HCT116 (cell line): Measurements from ENCODE around the gene ZDHHC23. TPM values are rescaled to one million over a fixed set of nuclear protein-coding genes. Genes with fewer than 3 reads are reported as not detected.

Experiments used
- ATAC-seq: fragments of 200-7000 bp; cut with Tn5 transposase; 2 replicates; pipeline ENCODE4 v1.9.1; 2020; ENCODE audit warnings: mild to moderate bottlenecking, moderate library complexity
- BruUV-seq: library from RNA; stranded (reverse); fragments of 400-500 nt; replicated peaks from 2 replicates; lab custom pipeline; 2021; lab: Mats Ljungman, UMichigan
- CTCF ChIA-PET: fragments of 300-600 bp; sonication (Branson Sonifier 250); formaldehyde crosslinking; loops from one replicate; lab custom pipeline; 2021; ENCODE audit warnings: antibody characterized with exemption; lab: Charles Lee
- POLR2A ChIA-PET: fragments of 300-600, 350-600 bp; sonication (Branson Sonifier 250); formaldehyde crosslinking; loops from one replicate; lab custom pipeline; 2021; ENCODE audit warnings: antibody characterized with exemption; lab: Charles Lee
- RAD21 ChIA-PET, 2 experiments: fragments of 300-600 bp; sonication (Branson Sonifier 250); formaldehyde crosslinking; loops; one replicate each; lab custom pipeline; 2023; ENCODE audit warnings: low total read pairs in 2 of 2; ENCODE audit not compliant: uncharacterized antibody in 2 of 2, unreplicated experiment in 2 of 2, low non-redundant PET in 1 of 2; lab: Charles Lee
- DNase-seq: peaks from one replicate; pipeline ENCODE4 v3.0.0-alpha.2; 2010; ENCODE audit warnings: low read depth, low spot score
- H2AFZ ChIP-seq: fragments of 200-600 bp; shearing (Covaris generic), sonication (generic); 2 replicates; pipeline ENCODE4 v1.6.1; 2017; ENCODE audit warnings: low read depth, mixed run types, mixed read lengths, antibody characterized with exemption, low read length; ENCODE audit not compliant: poor library complexity, severe bottlenecking
- H3K27ac ChIP-seq: 2 replicates; pipeline ENCODE4 v1.5.1; 2012; ENCODE audit warnings: low read depth, low read length
- H3K27me3 ChIP-seq: fragments of 200-600 bp; sonication (generic); 2 replicates; pipeline ENCODE4 v1.6.1; 2016; ENCODE audit warnings: mixed run types, low read length, mixed read lengths; ENCODE audit not compliant: insufficient read depth
- H3K36me3 ChIP-seq, 2 experiments: fragments of 200-500 bp in 1 of 2; fragments of 200-600 bp in 1 of 2; sonication (Bioruptor generic) in 1 of 2; sonication (generic) in 1 of 2; 2 replicates each; pipeline versions ENCODE4 v1.5.1 to v1.6.1; 2014 to 2016; ENCODE audit warnings: low read length in 2 of 2, inconsistent platforms in 1 of 2, mixed read lengths in 1 of 2, mixed run types in 1 of 2; ENCODE audit not compliant: insufficient read depth in 2 of 2, control insufficient read depth in 1 of 2
- H3K4me1 ChIP-seq, 2 experiments: fragments of 200-600 bp in 1 of 2; sonication (generic) in 1 of 2; 2 replicates each; pipeline versions ENCODE4 v1.5.1 to v1.6.1; 2012 to 2017; ENCODE audit warnings: low read length in 2 of 2, inconsistent platforms in 1 of 2, mild to moderate bottlenecking in 1 of 2, mixed read lengths in 1 of 2, mixed run types in 1 of 2, moderate library complexity in 1 of 2; ENCODE audit not compliant: insufficient read depth in 2 of 2, control insufficient read depth in 1 of 2
- H3K4me2 ChIP-seq: fragments of 200-600 bp; sonication (generic); 2 replicates; pipeline ENCODE4 v1.6.1; 2017; ENCODE audit warnings: mixed run types, low read length, mixed read lengths
- H3K4me3 ChIP-seq, 2 experiments: fragments of 200-600 bp in 1 of 2; sonication (generic) in 1 of 2; replicated peaks in 1 of 2; 2 replicates each; pipeline ENCODE4 v1.5.1; 2011 to 2016; ENCODE audit warnings: low read length in 2 of 2, control low read depth in 1 of 2, low read depth in 1 of 2, mild to moderate bottlenecking in 1 of 2, mixed read lengths in 1 of 2, mixed run types in 1 of 2
- H3K79me2 ChIP-seq: fragments of 200-600 bp; sonication (generic); 2 replicates; pipeline ENCODE4 v1.6.1; 2017; ENCODE audit warnings: mild to moderate bottlenecking, mixed run types, low read length, moderate library complexity, mixed read lengths; ENCODE audit not compliant: insufficient read depth
- H3K9ac ChIP-seq: fragments of 200-600 bp; sonication (generic); 2 replicates; pipeline ENCODE4 v1.6.1; 2016; ENCODE audit warnings: low read length, mixed read lengths
- H3K9me2 ChIP-seq: fragments of 200-600 bp; sonication (generic), shearing (Covaris generic); 2 replicates; pipeline ENCODE4 v1.6.1; 2017; ENCODE audit warnings: mixed run types, mild to moderate bottlenecking, moderate library complexity; ENCODE audit not compliant: insufficient read depth
- H3K9me3 ChIP-seq, 2 experiments: fragments of 200-500 bp in 1 of 2; fragments of 200-600 bp in 1 of 2; sonication (Bioruptor generic) in 1 of 2; sonication (generic) in 1 of 2; 2 replicates each; pipeline ENCODE4 v1.6.1; 2014 to 2017; ENCODE audit warnings: low read length in 2 of 2, mixed read lengths in 2 of 2, inconsistent platforms in 1 of 2, low read depth in 1 of 2, mild to moderate bottlenecking in 1 of 2, mixed run types in 1 of 2, moderate library complexity in 1 of 2; ENCODE audit not compliant: control insufficient read depth in 1 of 2, insufficient read depth in 1 of 2
- H4K20me1 ChIP-seq: fragments of 200-600 bp; sonication (generic), shearing (Covaris generic); 2 replicates; pipeline ENCODE4 v1.6.1; 2017; ENCODE audit warnings: mixed run types, mild to moderate bottlenecking, moderate library complexity; ENCODE audit not compliant: insufficient read depth
- CBX3 ChIP-seq: IDR thresholded peaks from 2 replicates; pipeline ENCODE4 v1.6.1; 2012; ENCODE audit warnings: low read depth
- EGR1 ChIP-seq: IDR thresholded peaks from 2 replicates; pipeline ENCODE4 v1.6.1; 2012; ENCODE audit warnings: low read depth
- JUND ChIP-seq: IDR thresholded peaks from 2 replicates; pipeline ENCODE4 v1.6.1; 2012
- SIN3A ChIP-seq: IDR thresholded peaks from 2 replicates; pipeline ENCODE4 v1.6.1; 2012; ENCODE audit warnings: low read depth
- TCF7L2 ChIP-seq: IDR thresholded peaks from 2 replicates; pipeline ENCODE4 v1.7.0; 2011; ENCODE audit warnings: borderline replicate concordance, inconsistent platforms; ENCODE audit not compliant: insufficient read depth, insufficient read length; ENCODE audit errors: extremely low read depth
- ZFX ChIP-seq: fragments of 450-650 bp; IDR thresholded peaks from 2 replicates; pipeline ENCODE4 v1.6.1; 2017
- intact Hi-C: fragments of 100-400 bp; cut with micrococcal nuclease; formaldehyde crosslinking; loops from 2 replicates; pipeline ENCODE4 v1.10.0; 2022
- total RNA-seq: library from RNA; stranded (reverse); gene quantifications from one replicate; pipeline ENCODE4 v1.2.1, GENCODE V29; 2021; ENCODE audit not compliant: unreplicated experiment
- TF ChIP-seq, protein P1 (sequence below): IDR thresholded peaks from 2 replicates; pipeline ENCODE4 v1.6.1; 2012
- TF ChIP-seq, protein P2 (sequence below): IDR thresholded peaks from 2 replicates; pipeline ENCODE4 v1.6.1; 2012
- TF ChIP-seq, protein P3 (sequence below): IDR thresholded peaks from 2 replicates; pipeline ENCODE4 v1.6.1; 2011; ENCODE audit warnings: mild to moderate bottlenecking, low read length, moderate library complexity; ENCODE audit not compliant: insufficient replicate concordance; ENCODE audit errors: extremely low read depth

Gene ZDHHC23
- total RNA-seq, 1 experiment from 2014 or later: 22.8 TPM

DNA sequence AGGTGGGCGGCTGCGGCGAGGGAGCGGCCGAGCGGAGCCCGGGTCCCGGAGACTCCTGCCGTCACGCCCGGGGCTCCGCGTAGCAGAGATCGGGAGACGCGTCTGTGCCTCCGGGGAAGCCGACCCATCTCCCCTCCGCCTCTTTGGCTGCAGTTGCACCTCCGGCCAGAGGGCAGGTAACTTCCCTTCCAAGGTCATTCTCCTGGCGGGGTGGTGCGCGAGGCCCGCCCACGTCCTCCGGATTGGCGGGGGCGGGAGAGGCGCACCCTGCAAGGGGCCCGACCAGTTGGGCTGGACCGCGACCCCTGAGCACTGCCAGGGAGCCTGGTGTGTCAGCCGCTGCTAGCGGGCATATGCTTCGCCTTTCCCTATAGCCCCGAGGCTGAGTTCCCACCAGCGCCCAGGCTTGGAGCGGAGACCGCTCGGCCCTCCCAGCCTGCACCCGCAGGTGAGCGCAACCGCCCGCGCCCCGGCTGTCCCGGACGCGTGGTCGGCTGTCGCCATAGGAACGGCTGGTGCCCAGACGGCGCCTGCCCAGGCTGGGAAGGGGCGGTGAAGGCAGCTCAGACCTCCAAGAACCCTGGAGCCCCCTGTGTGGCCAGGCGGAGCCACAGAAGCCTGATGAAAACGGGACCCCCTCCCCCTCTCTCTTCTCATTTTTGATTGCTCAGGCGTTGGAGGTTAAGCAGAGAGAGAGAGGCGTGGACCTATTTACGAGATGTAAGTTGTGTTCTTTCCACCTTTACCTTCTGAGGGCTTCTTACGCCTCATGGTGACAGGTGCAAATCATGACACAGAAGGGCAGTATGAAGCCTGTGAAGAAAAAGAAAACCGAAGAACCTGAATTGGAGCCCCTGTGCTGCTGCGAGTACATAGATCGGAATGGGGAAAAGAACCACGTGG is 453 bp downstream of the ZDHHC23 start:
- Histone ChIP-seq H3K4me3 (peak overlapping the region; percentile 64 to 69), H3K4me2 (peak overlapping the region; percentile 91), H2AFZ (peak overlapping the region; percentile 31), H3K9ac (peak overlapping the region; percentile 62), H3K36me3 (no peaks in the 10 kb centered on the region), H3K27ac (peak overlapping the region; percentile 69), H4K20me1 (no peaks in the 10 kb centered on the region), H3K27me3 (no peaks in the 10 kb centered on the region), H3K9me2 (no peaks in the 10 kb centered on the region), H3K79me2 (no peaks in the 10 kb centered on the region), H3K9me3 (no peaks in the 10 kb centered on the region), H3K4me1 (peaks cover 6 to 19% of the 10 kb centered on the region in 2 experiments; a peak in 3 of 4 replicates)
- BruUV-seq: no TSS peak
- ATAC-seq (peak; percentile 68), DNase-seq (no peak)
- ChIA-PET POLR2A (no interaction called here), RAD21 (no interaction called here), CTCF (no interaction called here)
- TF ChIP-seq ZFX (peak; percentile 32; the same call in 1 of the 2 replicates), EGR1 (peak; percentile 93)
- TF ChIP-seq, protein P1, sequence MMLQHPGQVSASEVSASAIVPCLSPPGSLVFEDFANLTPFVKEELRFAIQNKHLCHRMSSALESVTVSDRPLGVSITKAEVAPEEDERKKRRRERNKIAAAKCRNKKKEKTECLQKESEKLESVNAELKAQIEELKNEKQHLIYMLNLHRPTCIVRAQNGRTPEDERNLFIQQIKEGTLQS: no peak
- TF ChIP-seq, protein P2, sequence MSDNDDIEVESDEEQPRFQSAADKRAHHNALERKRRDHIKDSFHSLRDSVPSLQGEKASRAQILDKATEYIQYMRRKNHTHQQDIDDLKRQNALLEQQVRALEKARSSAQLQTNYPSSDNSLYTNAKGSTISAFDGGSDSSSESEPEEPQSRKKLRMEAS: no peak
- intact Hi-C loops: no loop called here

DNA sequence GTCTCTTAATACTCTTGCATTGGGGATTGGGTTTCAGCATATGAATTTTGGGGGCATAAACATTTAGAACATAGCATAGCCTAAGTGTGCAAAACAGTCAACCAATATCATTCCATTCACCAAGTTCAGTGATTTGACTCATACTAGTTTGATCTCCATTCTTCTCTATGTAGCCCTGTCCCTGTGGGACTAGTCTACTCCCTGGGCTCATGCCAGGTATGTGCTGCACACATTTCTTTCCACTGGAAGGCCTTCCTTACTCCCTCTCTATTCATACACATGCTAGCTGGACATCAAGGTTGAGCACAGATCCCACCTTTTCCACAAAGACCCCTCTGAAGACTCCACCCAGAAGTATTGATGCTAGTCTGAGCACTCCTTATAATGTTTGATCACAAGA is 5.1 kb downstream of the ZDHHC23 start:
- TF ChIP-seq, protein P3, sequence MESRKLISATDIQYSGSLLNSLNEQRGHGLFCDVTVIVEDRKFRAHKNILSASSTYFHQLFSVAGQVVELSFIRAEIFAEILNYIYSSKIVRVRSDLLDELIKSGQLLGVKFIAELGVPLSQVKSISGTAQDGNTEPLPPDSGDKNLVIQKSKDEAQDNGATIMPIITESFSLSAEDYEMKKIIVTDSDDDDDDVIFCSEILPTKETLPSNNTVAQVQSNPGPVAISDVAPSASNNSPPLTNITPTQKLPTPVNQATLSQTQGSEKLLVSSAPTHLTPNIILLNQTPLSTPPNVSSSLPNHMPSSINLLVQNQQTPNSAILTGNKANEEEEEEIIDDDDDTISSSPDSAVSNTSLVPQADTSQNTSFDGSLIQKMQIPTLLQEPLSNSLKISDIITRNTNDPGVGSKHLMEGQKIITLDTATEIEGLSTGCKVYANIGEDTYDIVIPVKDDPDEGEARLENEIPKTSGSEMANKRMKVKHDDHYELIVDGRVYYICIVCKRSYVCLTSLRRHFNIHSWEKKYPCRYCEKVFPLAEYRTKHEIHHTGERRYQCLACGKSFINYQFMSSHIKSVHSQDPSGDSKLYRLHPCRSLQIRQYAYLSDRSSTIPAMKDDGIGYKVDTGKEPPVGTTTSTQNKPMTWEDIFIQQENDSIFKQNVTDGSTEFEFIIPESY: no peak
- TF ChIP-seq TCF7L2 (no peak), CBX3 (no peak), JUND (no peak), SIN3A (no peak), ZFX (no peak)
- Histone ChIP-seq H3K9me2 (no peaks in the 10 kb centered on the region), H3K27me3 (no peaks in the 10 kb centered on the region), H3K4me3 (no peak overlapping the region), H3K36me3 (peaks cover 13 to 21% of the 10 kb centered on the region in 2 experiments; a peak in 2 of 4 replicates), H4K20me1 (no peaks in the 10 kb centered on the region), H3K4me2 (no peak overlapping the region), H3K27ac (no peak overlapping the region), H2AFZ (no peak overlapping the region), H3K4me1 (peaks cover 6 to 11% of the 10 kb centered on the region in 2 experiments; a peak in 3 of 4 replicates), H3K9ac (no peak overlapping the region), H3K9me3 (no peaks in the 10 kb centered on the region), H3K79me2 (no peaks in the 10 kb centered on the region)
- RAD21 ChIA-PET: no interaction called here
- no TSS peak for BruUV-seq
- POLR2A ChIA-PET: no interaction called here
- no peak for ATAC-seq
- no peak for DNase-seq
- CTCF ChIA-PET: no interaction called here
- intact Hi-C loops: no loop called here
